Ishikawa (cell line): ENCODE results near the gene PTGER4.

Source experiments
- CEBPB ChIP-seq: IDR thresholded peaks from 2 replicates; pipeline ENCODE4 v1.6.1; 2012
- CREB1 ChIP-seq: IDR thresholded peaks from 2 replicates; pipeline ENCODE4 v1.6.1; 2012; ENCODE audit warnings: low read depth
- EGR1 ChIP-seq: IDR thresholded peaks from 2 replicates; pipeline ENCODE4 v1.6.1; 2012
- EP300 ChIP-seq: IDR thresholded peaks from 2 replicates; pipeline ENCODE4 v1.6.1; 2012; ENCODE audit warnings: borderline replicate concordance
- FOXM1 ChIP-seq: IDR thresholded peaks from 2 replicates; pipeline ENCODE4 v1.6.1; 2012; ENCODE audit warnings: low read depth, borderline replicate concordance
- MAX ChIP-seq: IDR thresholded peaks from 2 replicates; pipeline ENCODE4 v1.6.1; 2012
- NFIC ChIP-seq: IDR thresholded peaks from 2 replicates; pipeline ENCODE4 v1.6.1; 2012
- RAD21 ChIP-seq: IDR thresholded peaks from 2 replicates; pipeline ENCODE4 v1.6.1; 2012; ENCODE audit warnings: low read depth
- REST ChIP-seq: IDR thresholded peaks from 2 replicates; pipeline ENCODE4 v1.6.1; 2012; ENCODE audit warnings: low read depth, mild to moderate bottlenecking
- TAF1 ChIP-seq: IDR thresholded peaks from 2 replicates; pipeline ENCODE4 v1.6.1; 2012; ENCODE audit warnings: low read depth, mild to moderate bottlenecking
- TCF12 ChIP-seq: IDR thresholded peaks from 2 replicates; pipeline ENCODE4 v1.6.1; 2012; ENCODE audit warnings: low read depth
- TEAD4 ChIP-seq: IDR thresholded peaks from 2 replicates; pipeline ENCODE4 v1.6.1; 2012
- USF1 ChIP-seq: IDR thresholded peaks from 2 replicates; pipeline ENCODE4 v1.6.1; 2012
- YY1 ChIP-seq: IDR thresholded peaks from 2 replicates; pipeline ENCODE4 v1.6.1; 2012; ENCODE audit warnings: low read depth
- ZBTB7A ChIP-seq: IDR thresholded peaks from 2 replicates; pipeline ENCODE4 v1.6.1; 2012; ENCODE audit warnings: low read depth

PTGER4 gene

GRCh38 chr5:40678460-40679147, 1.1 kb upstream of the PTGER4 start:
- TF ChIP-seq EGR1 (no peak), EP300 (no peak), TCF12 (no peak), CEBPB (peak; percentile 55), TEAD4 (no peak), REST (no peak), YY1 (no peak), MAX (no peak), USF1 (no peak)

GRCh38 chr5:40679148-40679912, 385 bp upstream of the PTGER4 start:
- TF ChIP-seq EP300 (no peak), USF1 (no peak), TCF12 (peak; percentile 23; the same call in 1 of the 2 replicates), MAX (peak; percentile 17; the same call in 1 of the 2 replicates), RAD21 (0 out of 2 replicates have a peak, but pooled peaks have one; percentile 3), CREB1 (no peak), REST (no peak), NFIC (no peak), CEBPB (no peak), EGR1 (0 out of 2 replicates have a peak, but pooled peaks have one; percentile 23), YY1 (no peak), ZBTB7A (no peak), FOXM1 (no peak), TEAD4 (no peak), TAF1 (no peak)

- TF ChIP-seq ZBTB7A = no peak
- no peak for TF ChIP-seq TEAD4
- no peak for TF ChIP-seq REST
- TF ChIP-seq EGR1 = no peak
- no peak for TF ChIP-seq CEBPB
- TF ChIP-seq TAF1 = no peak
- TF ChIP-seq USF1 = no peak
- TF ChIP-seq RAD21 = no peak
- TF ChIP-seq CREB1 = no peak
- TF ChIP-seq EP300 = no peak
- no peak for TF ChIP-seq FOXM1
- no peak for TF ChIP-seq MAX
- no peak for TF ChIP-seq TCF12
- TF ChIP-seq NFIC = no peak
- TF ChIP-seq YY1 = no peak
Measured at GRCh38 chr5:40680741-40681362, 1.1 kb downstream of the PTGER4 start.
